Type B pancreatic cell (in vitro differentiated cells): ENCODE results near the gene CDC25A. TPM values are rescaled to one million over a fixed set of nuclear protein-coding genes. Genes with fewer than 3 reads are reported as not detected.

Source experiments
- DNase-seq: peaks from one replicate; pipeline ENCODE4 v3.0.0; 2021; ENCODE audit warnings: mixed read lengths; ENCODE audit not compliant: unreplicated experiment; ENCODE audit errors: extremely low spot score
- H3K27ac Mint-ChIP-seq: 2 replicates; pipeline ENCODE4 v1.8.0; 2021; ENCODE audit warnings: mild to moderate bottlenecking, mixed read lengths
- H3K27me3 Mint-ChIP-seq: 2 replicates; pipeline ENCODE4 v1.8.0; 2021; ENCODE audit warnings: mixed read lengths
- H3K36me3 Mint-ChIP-seq: 2 replicates; pipeline ENCODE4 v1.8.0; 2021; ENCODE audit warnings: mixed read lengths
- H3K4me1 Mint-ChIP-seq: one replicate; pipeline ENCODE4 v1.8.0; 2021; ENCODE audit warnings: mixed read lengths; ENCODE audit not compliant: unreplicated experiment
- H3K4me3 Mint-ChIP-seq: 2 replicates; pipeline ENCODE4 v1.8.0; 2021; ENCODE audit warnings: mild to moderate bottlenecking, mixed read lengths
- H3K9me3 Mint-ChIP-seq: 2 replicates; pipeline ENCODE4 v1.8.0; 2021; ENCODE audit warnings: mixed read lengths
- total RNA-seq: library from RNA; stranded (reverse); gene quantifications from 2 replicates; pipeline ENCODE4 v1.2.1, GENCODE V29; 2021; ENCODE audit warnings: low replicate concordance
- TF ChIP-seq, protein P1 (sequence below): fragments of 200-600 bp; sonication (generic); conservative IDR thresholded peaks from 2 replicates; pipeline ENCODE4 v1.5.0; 2021; ENCODE audit warnings: antibody characterized with exemption, mild to moderate bottlenecking

CDC25A gene
- total RNA-seq, 1 donor from 2014 or later, result 28.0 TPM

GRCh38 chr3:48185129-48185528 is 3.1 kb downstream of the CDC25A start:
- H3K9me3 Mint-ChIP-seq, result no peaks in the 10 kb centered on the region
- TF ChIP-seq, protein P1, sequence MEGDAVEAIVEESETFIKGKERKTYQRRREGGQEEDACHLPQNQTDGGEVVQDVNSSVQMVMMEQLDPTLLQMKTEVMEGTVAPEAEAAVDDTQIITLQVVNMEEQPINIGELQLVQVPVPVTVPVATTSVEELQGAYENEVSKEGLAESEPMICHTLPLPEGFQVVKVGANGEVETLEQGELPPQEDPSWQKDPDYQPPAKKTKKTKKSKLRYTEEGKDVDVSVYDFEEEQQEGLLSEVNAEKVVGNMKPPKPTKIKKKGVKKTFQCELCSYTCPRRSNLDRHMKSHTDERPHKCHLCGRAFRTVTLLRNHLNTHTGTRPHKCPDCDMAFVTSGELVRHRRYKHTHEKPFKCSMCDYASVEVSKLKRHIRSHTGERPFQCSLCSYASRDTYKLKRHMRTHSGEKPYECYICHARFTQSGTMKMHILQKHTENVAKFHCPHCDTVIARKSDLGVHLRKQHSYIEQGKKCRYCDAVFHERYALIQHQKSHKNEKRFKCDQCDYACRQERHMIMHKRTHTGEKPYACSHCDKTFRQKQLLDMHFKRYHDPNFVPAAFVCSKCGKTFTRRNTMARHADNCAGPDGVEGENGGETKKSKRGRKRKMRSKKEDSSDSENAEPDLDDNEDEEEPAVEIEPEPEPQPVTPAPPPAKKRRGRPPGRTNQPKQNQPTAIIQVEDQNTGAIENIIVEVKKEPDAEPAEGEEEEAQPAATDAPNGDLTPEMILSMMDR, result no peak
- H3K27ac Mint-ChIP-seq, result no peak overlapping the region
- H3K4me3 Mint-ChIP-seq, result no peak overlapping the region
- peaks cover 18% of the 10 kb centered on the region for H3K4me1 Mint-ChIP-seq
- H3K27me3 Mint-ChIP-seq, result no peaks in the 10 kb centered on the region
- peaks cover 18% of the 10 kb centered on the region for H3K36me3 Mint-ChIP-seq
- DNase-seq, result no peak

DNA sequence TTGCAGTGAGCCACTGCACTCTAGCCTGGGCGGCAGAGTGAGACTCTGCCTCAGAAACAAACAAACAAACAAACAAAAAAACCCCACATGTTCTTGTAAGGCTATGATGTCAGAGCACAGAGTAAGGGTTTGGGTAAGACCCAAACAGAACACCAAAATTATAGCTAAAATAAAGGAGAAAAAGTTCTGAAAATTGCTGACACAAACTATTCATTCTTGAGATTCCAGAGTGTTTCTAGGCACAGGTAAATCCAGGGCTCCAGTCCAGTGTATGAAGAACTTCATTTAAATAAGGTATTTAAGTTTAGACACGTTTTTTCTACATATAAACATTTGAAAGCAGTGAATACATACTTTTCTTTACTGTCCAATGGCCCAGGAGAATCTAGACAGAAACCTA is 3.9 kb downstream of the CDC25A start:
- no peak for DNase-seq
- Mint-ChIP-seq H3K9me3 (no peaks in the 10 kb centered on the region), H3K27me3 (no peaks in the 10 kb centered on the region), H3K4me1 (peaks cover 18% of the 10 kb centered on the region), H3K27ac (no peak overlapping the region), H3K4me3 (no peak overlapping the region), H3K36me3 (peaks cover 18% of the 10 kb centered on the region)
- TF ChIP-seq, protein P1, result no peak

DNA sequence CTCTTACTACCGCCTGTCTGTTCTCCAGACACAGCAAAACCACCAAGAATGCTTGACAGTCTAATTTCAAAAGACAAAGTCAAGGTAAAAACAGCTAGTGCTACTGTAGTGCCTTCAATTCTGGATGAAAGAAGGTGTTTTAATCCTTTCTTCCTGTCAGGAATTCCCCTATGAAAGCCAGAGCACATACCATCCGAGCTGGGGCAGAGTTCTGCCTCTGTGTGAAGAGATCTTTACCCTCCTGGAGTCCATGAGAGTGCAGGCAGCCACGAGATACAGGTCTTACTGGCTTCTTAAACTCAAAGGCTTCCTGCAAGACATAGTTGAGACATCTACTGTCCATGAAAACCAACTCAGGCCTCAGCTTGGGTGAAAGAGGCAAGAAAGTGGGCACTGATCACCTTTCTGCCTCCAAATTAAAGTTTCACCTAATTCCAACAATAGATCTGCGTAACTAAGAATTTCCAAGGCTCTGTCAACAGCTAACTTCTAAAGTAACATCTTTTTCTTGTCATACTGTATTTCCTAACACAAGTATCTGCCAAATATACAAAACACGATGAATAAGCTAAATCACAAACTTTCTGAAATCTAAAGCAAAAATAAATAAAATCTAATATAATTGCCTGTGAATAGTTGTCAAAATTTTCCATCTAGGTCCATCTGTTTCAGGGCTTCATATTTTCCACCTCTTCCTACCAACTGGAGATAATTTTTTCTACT is 7.5 kb downstream of the CDC25A start:
- Mint-ChIP-seq H3K36me3 (peaks cover 20% of the 10 kb centered on the region), H3K27me3 (no peaks in the 10 kb centered on the region), H3K27ac (no peak overlapping the region), H3K9me3 (no peaks in the 10 kb centered on the region), H3K4me3 (no peak overlapping the region), H3K4me1 (peaks cover 7% of the 10 kb centered on the region)
- no peak for DNase-seq
- TF ChIP-seq, protein P1, result no peak

- TF ChIP-seq, protein P1, result no peak
Measured at GRCh38 chr3:48180021-48180420, 8.2 kb downstream of the CDC25A start.

DNA sequence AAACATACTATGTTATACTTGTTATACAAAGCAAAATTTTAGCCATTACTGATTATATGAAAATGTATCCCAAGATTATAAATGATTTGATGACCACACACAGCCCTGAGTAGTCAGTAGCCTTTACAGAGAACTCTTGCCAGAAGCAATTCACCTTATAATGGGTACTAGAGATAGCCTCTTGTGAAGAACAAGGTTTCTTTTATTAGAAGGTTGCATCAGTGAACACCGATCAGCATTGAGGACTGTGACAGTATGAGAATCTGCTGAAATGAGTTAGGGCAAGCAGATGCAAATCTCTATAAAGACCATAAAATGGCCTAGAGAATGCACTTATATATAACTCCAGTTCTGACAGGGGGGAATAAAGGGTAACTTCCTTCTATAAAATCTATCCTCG is 10.1 kb downstream of the CDC25A start:
- DNase-seq, result no peak
- Mint-ChIP-seq H3K9me3 (no peaks in the 10 kb centered on the region), H3K36me3 (peaks cover 32% of the 10 kb centered on the region)

More at GRCh38 chr3:48180021-48180420, 8.2 kb downstream of the CDC25A start:
- peaks cover 4% of the 10 kb centered on the region for H3K4me1 Mint-ChIP-seq
- DNase-seq, result no peak
- no peaks in the 10 kb centered on the region for H3K27me3 Mint-ChIP-seq
- no peak overlapping the region for H3K4me3 Mint-ChIP-seq
- H3K36me3 Mint-ChIP-seq, result peaks cover 25% of the 10 kb centered on the region
- no peak overlapping the region for H3K27ac Mint-ChIP-seq
- no peaks in the 10 kb centered on the region for H3K9me3 Mint-ChIP-seq

More for the DNA sequence above, 10.1 kb downstream of the CDC25A start:
- H3K4me1 Mint-ChIP-seq, result peaks cover 4% of the 10 kb centered on the region
- H3K4me3 Mint-ChIP-seq, result no peak overlapping the region
- TF ChIP-seq, protein P1, result no peak
- H3K27ac Mint-ChIP-seq, result no peak overlapping the region
- no peaks in the 10 kb centered on the region for H3K27me3 Mint-ChIP-seq
